ENCODE data around the gene MAF.

- no peak for TF ChIP-seq CTCF (IDR thresholded peaks at IDR 0.05; ENCODE audit: poor library complexity, severe bottlenecking)
- TF ChIP-seq POLR2AphosphoS5 (IDR thresholded peaks at IDR 0.05): no peak
These were observed 38.8 kb downstream of the MAF start for GRCh38 chr16:79561729-79562128.
